Cardiac muscle cell (in vitro differentiated cells and primary cell): ENCODE measurements around the gene SLC26A4. TPM values are rescaled to one million over a fixed set of nuclear protein-coding genes. Genes with fewer than 3 reads are reported as not detected.

Experiments
- DNase-seq, 2 donors: peaks; one replicate each; pipeline versions ENCODE4 v3.0.0 to v3.0.0-alpha.2; 2010 to 2017; ENCODE audit warnings: low read depth in 1 of 2, low spot score in 1 of 2
- H3K27ac ChIP-seq: fragments of 200-600 bp; sonication (generic); 2 replicates; pipeline ENCODE4 v1.5.1; 2016
- H3K27me3 ChIP-seq: fragments of 200-600 bp; sonication (generic); 2 replicates; pipeline ENCODE4 v1.6.0; 2016; ENCODE audit warnings: control low read depth
- H3K36me3 ChIP-seq: fragments of 200-600 bp; sonication (generic); 2 replicates; pipeline ENCODE4 v1.5.1; 2016; ENCODE audit warnings: control low read depth
- H3K4me1 ChIP-seq: fragments of 200-600 bp; sonication (generic); 2 replicates; pipeline ENCODE4 v1.8.1; 2017; ENCODE audit warnings: low read depth, mild to moderate bottlenecking, mixed run types
- H3K4me3 ChIP-seq: fragments of 200-600 bp; sonication (generic); 2 replicates; pipeline ENCODE4 v1.5.1; 2016; ENCODE audit warnings: mild to moderate bottlenecking
- H3K9me3 ChIP-seq: fragments of 200-600 bp; sonication (generic); 2 replicates; pipeline ENCODE4 v1.5.1; 2017; ENCODE audit warnings: low read depth, mild to moderate bottlenecking, control low read depth
- CTCF ChIP-seq: IDR thresholded peaks from 2 replicates; pipeline ENCODE4 v1.5.1; 2012; ENCODE audit warnings: low read depth, mild to moderate bottlenecking, low read length
- polyA plus RNA-seq: library from polyadenylated mRNA; unstranded; fragments of >200 nt; fragmentation: Nextera tagmentation; extraction: Ambion mirVana; gene quantifications from 2 replicates; pipeline ENCODE4 v1.2.1, GENCODE V29; 2016
- total RNA-seq: library from RNA; depleted of rRNA; stranded (reverse); fragments of >200 nt; gene quantifications from 2 replicates; pipeline ENCODE4 v1.2.3, GENCODE V29; 2016

SLC26A4 gene
- total and polyA plus RNA-seq, 2 experiments from 2014 or later, result 0.89 TPM; not detected in 1

GRCh38 chr7:107701191-107701590, 40.6 kb downstream of the SLC26A4 start:
- Histone ChIP-seq H3K4me1 (no peaks in the 10 kb centered on the region), H3K27me3 (peaks cover 11% of the 10 kb centered on the region), H3K36me3 (no peaks in the 10 kb centered on the region), H3K4me3 (no peak overlapping the region), H3K27ac (no peak overlapping the region), H3K9me3 (no peaks in the 10 kb centered on the region)
- DNase-seq, result no peak
- TF ChIP-seq CTCF, result no peak

- H3K27me3 ChIP-seq, result peaks cover 11% of the 10 kb centered on the region
- H3K27ac ChIP-seq, result no peak overlapping the region
- no peaks in the 10 kb centered on the region for H3K4me1 ChIP-seq
- H3K4me3 ChIP-seq, result no peak overlapping the region
- no peak for DNase-seq
- no peak for TF ChIP-seq CTCF
- no peaks in the 10 kb centered on the region for H3K9me3 ChIP-seq
- H3K36me3 ChIP-seq, result no peaks in the 10 kb centered on the region
Measured at GRCh38 chr7:107703219-107703618, 42.6 kb downstream of the SLC26A4 start.

GRCh38 chr7:107703872-107704271, 43.2 kb downstream of the SLC26A4 start:
- TF ChIP-seq CTCF, result no peak
- Histone ChIP-seq H3K4me3 (no peak overlapping the region), H3K9me3 (no peaks in the 10 kb centered on the region), H3K4me1 (no peaks in the 10 kb centered on the region), H3K27me3 (peaks cover 11% of the 10 kb centered on the region), H3K36me3 (no peaks in the 10 kb centered on the region), H3K27ac (no peak overlapping the region)
- DNase-seq, result no peak

GRCh38 chr7:107708956-107709355, 48.3 kb downstream of the SLC26A4 start:
- Histone ChIP-seq H3K36me3 (no peaks in the 10 kb centered on the region), H3K27ac (no peak overlapping the region), H3K4me1 (peaks cover 13% of the 10 kb centered on the region), H3K9me3 (no peaks in the 10 kb centered on the region), H3K27me3 (peaks cover 11% of the 10 kb centered on the region), H3K4me3 (no peak overlapping the region)
- TF ChIP-seq CTCF, result no peak
- DNase-seq, result no peak

- no peak for DNase-seq
- TF ChIP-seq CTCF, result no peak
- no peak overlapping the region for H3K4me3 ChIP-seq
Measured at GRCh38 chr7:107711301-107711700, 50.7 kb downstream of the SLC26A4 start.

GRCh38 chr7:107712025-107712424, 51.4 kb downstream of the SLC26A4 start:
- H3K27ac ChIP-seq, result no peak overlapping the region
- no peak overlapping the region for H3K4me3 ChIP-seq
- H3K9me3 ChIP-seq, result no peaks in the 10 kb centered on the region
- H3K27me3 ChIP-seq, result no peaks in the 10 kb centered on the region
- no peaks in the 10 kb centered on the region for H3K36me3 ChIP-seq
- TF ChIP-seq CTCF, result no peak
- H3K4me1 ChIP-seq, result peaks cover 13% of the 10 kb centered on the region
- peak in 1 of 2 donors; percentile 73 for DNase-seq

More at GRCh38 chr7:107711301-107711700, 50.7 kb downstream of the SLC26A4 start:
- Histone ChIP-seq H3K36me3 (no peaks in the 10 kb centered on the region), H3K27me3 (no peaks in the 10 kb centered on the region), H3K4me1 (peaks cover 13% of the 10 kb centered on the region), H3K27ac (no peak overlapping the region), H3K9me3 (no peaks in the 10 kb centered on the region)
